Thyroid gland (tissue), 4 donors: ENCODE results near the gene SMIM22. TPM values are rescaled to one million over a fixed set of nuclear protein-coding genes. Genes with fewer than 3 reads are reported as not detected.

Source experiments
- DNase-seq, 2 donors: peaks; one replicate each; pipeline ENCODE4 v3.0.0-alpha.2; 2019
- H3K27ac ChIP-seq, 3 donors: fragments of 200-600 bp; sonication (generic); 1 replicate in 2 of 3; 2 replicates in 1 of 3; pipeline ENCODE4 v1.5.1; 2016 to 2019; ENCODE audit warnings: mild to moderate bottlenecking in 1 of 3, moderate library complexity in 1 of 3
- H3K27me3 ChIP-seq: fragments of 200-600 bp; sonication (generic); one replicate; pipeline ENCODE4 v1.5.1; 2019
- H3K36me3 ChIP-seq, 2 donors: fragments of 200-600 bp; sonication (generic); one replicate each; pipeline ENCODE4 v1.5.1; 2016 to 2019
- H3K4me1 ChIP-seq, 2 donors: fragments of 200-600 bp; sonication (generic); one replicate each; pipeline ENCODE4 v1.5.1; 2017 to 2019
- H3K4me3 ChIP-seq, 3 donors: fragments of 200-600 bp; sonication (generic); replicated peaks in 1 of 3; 1 replicate in 2 of 3; 2 replicates in 1 of 3; pipeline ENCODE4 v1.5.1; 2016; ENCODE audit warnings: mild to moderate bottlenecking in 1 of 3
- H3K9me3 ChIP-seq: fragments of 200-600 bp; sonication (generic); one replicate; pipeline ENCODE4 v1.5.1; 2017
- POLR2A ChIP-seq, 2 donors: fragments of 450-650 bp; IDR thresholded peaks; one replicate each; pipeline ENCODE4 v1.6.1; 2017; ENCODE audit warnings: antibody characterized with exemption in 2 of 2, mild to moderate bottlenecking in 2 of 2, moderate library complexity in 1 of 2
- WGBS, 2 donors: methylation state at CpG; one replicate each; pipeline ENCODE4 v1.1.5; 2017; 5-methylcytosine and 5-hydroxymethylcytosine counted together
- intact Hi-C: fragments of 100-400 bp; cut with DNase I; formaldehyde crosslinking; loops from one replicate; pipeline ENCODE4 v1.15.1; 2023
- total RNA-seq, 4 donors: library from RNA; depleted of rRNA; stranded (reverse); fragments of >200 nt; gene quantifications; one replicate each; pipeline ENCODE4 v1.2.3, GENCODE V29; 2016
- TF ChIP-seq, protein P1 (sequence below), 6 experiments: fragments of 200-600 bp in 3 of 6; fragments of 450-650 bp in 3 of 6; sonication (generic) in 3 of 6; IDR thresholded peaks; one replicate each; pipeline ENCODE4 v1.5.1; 2016 to 2019; ENCODE audit warnings: antibody characterized with exemption in 6 of 6, mild to moderate bottlenecking in 2 of 6, inconsistent platforms in 1 of 6, moderate library complexity in 1 of 6

SMIM22 gene
- total RNA-seq, 4 donors from 2014 or later, result not detected

DNA sequence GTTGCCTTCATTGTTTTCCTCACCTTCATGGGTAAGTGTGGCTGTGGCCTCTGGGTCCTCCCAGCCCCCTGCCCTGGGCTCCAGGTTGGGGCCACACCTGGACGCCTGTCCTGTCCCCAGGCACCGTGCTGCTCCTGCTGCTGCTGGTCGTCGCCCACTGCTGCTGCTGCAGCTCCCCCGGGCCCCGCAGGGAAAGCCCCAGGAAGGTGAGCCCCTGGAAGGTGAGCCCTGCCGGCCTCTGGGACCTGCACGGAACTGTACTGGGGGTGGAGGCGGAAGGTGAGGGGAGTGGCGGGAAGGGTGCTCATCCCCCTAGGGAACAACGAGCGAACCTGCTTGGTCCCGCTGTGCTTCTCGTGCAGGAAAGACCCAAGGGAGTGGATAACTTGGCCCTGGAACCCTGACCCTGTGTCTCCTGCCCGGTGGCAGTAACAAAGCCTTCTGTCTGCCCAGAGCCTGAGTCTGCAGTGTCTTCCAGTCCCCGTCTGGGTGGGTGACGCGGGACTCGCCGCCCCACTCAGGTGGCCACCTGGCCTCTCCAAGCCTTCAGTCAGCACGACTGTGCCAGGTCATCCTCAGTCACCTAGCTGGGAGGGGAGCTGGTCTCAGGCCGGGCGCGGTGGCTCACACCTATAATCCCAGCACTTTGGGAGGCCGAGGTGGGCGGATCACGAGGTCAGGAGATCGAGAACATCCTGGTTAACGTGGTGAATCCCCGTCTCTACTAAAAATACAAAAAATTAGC is 831 bp downstream of the SMIM22 start:
- WGBS, 2 donors, result 90 to 91% methylated on average over 21 to 27 of the region's 30 CpGs
- no peaks in the 10 kb centered on the region for H3K4me1 ChIP-seq
- no peaks in the 10 kb centered on the region for H3K36me3 ChIP-seq
- TF ChIP-seq, protein P1, sequence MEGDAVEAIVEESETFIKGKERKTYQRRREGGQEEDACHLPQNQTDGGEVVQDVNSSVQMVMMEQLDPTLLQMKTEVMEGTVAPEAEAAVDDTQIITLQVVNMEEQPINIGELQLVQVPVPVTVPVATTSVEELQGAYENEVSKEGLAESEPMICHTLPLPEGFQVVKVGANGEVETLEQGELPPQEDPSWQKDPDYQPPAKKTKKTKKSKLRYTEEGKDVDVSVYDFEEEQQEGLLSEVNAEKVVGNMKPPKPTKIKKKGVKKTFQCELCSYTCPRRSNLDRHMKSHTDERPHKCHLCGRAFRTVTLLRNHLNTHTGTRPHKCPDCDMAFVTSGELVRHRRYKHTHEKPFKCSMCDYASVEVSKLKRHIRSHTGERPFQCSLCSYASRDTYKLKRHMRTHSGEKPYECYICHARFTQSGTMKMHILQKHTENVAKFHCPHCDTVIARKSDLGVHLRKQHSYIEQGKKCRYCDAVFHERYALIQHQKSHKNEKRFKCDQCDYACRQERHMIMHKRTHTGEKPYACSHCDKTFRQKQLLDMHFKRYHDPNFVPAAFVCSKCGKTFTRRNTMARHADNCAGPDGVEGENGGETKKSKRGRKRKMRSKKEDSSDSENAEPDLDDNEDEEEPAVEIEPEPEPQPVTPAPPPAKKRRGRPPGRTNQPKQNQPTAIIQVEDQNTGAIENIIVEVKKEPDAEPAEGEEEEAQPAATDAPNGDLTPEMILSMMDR (IDR thresholded peaks at IDR 0.05), result no peak
- TF ChIP-seq POLR2A (IDR thresholded peaks at IDR 0.05), result no peak
- intact Hi-C loops, result no loop called here
- no peak overlapping the region for H3K4me3 ChIP-seq
- no peak overlapping the region for H3K27ac ChIP-seq
- H3K27me3 ChIP-seq, result no peaks in the 10 kb centered on the region
- H3K9me3 ChIP-seq, result no peaks in the 10 kb centered on the region
- DNase-seq, result no peak

DNA sequence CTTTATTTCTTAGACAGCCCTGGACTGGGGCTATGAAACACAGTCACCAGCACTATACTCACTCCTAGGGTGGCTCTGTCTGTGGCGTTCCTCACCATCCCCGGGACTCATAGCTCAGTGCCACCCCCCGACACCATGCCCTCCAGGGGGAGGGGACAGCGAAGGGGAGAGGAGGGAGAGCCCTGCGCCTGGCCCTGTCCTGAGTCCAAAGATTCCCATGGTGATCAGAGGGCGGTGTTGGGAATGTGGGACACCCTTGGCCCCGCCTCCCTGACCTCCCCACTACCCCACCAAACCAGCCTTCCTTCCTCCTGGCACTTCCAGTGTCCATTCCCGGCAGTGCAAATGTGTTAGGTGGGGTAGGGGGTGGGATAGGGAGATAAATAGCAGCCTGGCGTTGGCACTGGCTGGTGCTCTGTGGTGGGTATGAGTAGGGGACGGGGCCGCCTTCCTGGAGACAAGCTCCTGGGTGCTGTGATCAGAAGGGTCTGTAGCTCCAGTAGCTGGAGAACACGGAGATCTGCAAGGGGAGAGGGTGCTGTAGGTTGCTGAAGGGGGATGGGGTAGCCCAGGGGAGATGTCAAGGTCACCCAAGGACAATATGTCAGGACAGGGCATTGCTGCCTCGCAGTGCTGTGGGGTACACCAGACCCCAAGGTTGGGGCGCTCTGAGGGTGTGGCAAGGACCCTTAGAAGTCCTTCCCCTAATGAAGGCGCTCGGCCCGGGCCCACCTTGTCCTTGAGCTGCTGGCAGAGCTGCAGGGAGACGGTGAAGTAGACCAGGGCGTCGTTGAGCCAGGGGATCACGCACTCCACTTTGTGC is 2.0 kb downstream of the SMIM22 start:
- intact Hi-C loops, result no loop called here
- Histone ChIP-seq H3K27ac (no peak overlapping the region), H3K4me1 (peaks cover 8% of the 10 kb centered on the region in 2 donors), H3K4me3 (no peak overlapping the region), H3K27me3 (no peaks in the 10 kb centered on the region), H3K36me3 (no peaks in the 10 kb centered on the region), H3K9me3 (no peaks in the 10 kb centered on the region)
- no peak for TF ChIP-seq POLR2A (IDR thresholded peaks at IDR 0.05)
- TF ChIP-seq, protein P1 (IDR thresholded peaks at IDR 0.05), result no peak
- 87 to 88% methylated on average over 16 to 20 of the region's 21 CpGs for WGBS, 2 donors
- DNase-seq, result no peak

DNA sequence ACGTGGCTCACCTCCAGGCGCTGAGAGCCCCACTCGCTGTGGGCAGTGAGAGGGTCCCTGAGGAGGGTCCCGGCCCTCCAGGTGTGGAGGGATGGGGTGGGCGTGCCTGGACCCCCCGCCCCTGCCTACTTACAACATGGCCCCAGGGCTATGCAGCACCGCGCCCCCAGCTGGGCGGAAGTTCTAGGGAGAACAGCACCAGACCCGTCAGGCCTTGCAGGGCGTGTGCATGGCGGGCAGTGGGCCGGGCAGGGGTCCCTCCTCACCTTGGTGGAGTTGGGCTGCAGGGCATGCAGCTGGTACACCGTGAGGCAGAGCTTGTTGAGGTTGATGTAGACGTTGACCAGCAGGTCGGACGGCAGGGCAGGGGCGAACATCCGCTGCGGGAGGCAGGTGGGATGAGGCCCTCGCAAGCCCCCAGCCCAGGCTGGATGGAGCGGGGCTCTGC is 2.7 kb downstream of the SMIM22 start:
- no peak for DNase-seq
- intact Hi-C loops, result no loop called here
- WGBS, 2 donors, result 83 to 91% methylated on average over 7 to 13 of the region's 22 CpGs
- Histone ChIP-seq H3K4me1 (peaks cover 8% of the 10 kb centered on the region in 2 donors), H3K27ac (no peak overlapping the region), H3K36me3 (no peaks in the 10 kb centered on the region), H3K9me3 (no peaks in the 10 kb centered on the region), H3K4me3 (no peak overlapping the region), H3K27me3 (no peaks in the 10 kb centered on the region)
- TF ChIP-seq, protein P1 (IDR thresholded peaks at IDR 0.05), result no peak
- no peak for TF ChIP-seq POLR2A (IDR thresholded peaks at IDR 0.05)

DNA sequence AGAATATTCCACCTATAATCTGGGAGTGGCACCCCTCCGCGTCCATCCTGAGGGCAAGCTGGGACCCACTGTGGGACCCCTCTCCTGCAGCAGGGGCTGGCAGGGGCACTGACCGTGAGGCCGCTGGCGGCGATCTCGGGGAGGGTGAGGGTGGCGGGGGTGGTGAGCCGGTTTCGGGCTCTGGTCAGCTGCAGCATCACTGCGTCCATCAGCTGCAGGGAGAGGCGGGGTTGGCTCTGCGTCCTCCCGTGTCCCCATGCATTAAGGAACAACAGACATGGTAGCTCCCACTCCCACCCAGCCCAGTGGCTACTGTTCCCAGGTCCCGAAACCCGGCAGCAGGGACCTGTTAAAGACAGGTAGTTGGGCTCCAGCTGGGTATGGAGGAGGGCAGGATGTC is 3.3 kb downstream of the SMIM22 start:
- intact Hi-C loops, result no loop called here
- DNase-seq, result no peak
- Histone ChIP-seq H3K27me3 (no peaks in the 10 kb centered on the region), H3K27ac (no peak overlapping the region), H3K9me3 (no peaks in the 10 kb centered on the region), H3K4me3 (no peak overlapping the region), H3K36me3 (no peaks in the 10 kb centered on the region), H3K4me1 (peaks cover 8% of the 10 kb centered on the region in 2 donors)
- TF ChIP-seq, protein P1 (IDR thresholded peaks at IDR 0.05), result no peak
- TF ChIP-seq POLR2A (IDR thresholded peaks at IDR 0.05), result no peak
- WGBS, 2 donors, result 93% methylated on average over 13 of the region's 16 CpGs; no CpG with 5 or more reads in 1 of the 2 donors
